IPS-NIHi7 (cell line): ENCODE results near the gene ZNF26.
"Not testable (repeated sequence)": the region's sequence is repeated elsewhere in the genome, so short reads cannot be mapped to it uniquely, and the experiment has no call there.

Experiments used
- DNase-seq: peaks from one replicate; pipeline ENCODE4 v3.0.0; 2012; ENCODE audit warnings: mixed read lengths; ENCODE audit errors: extremely low spot score

Gene ZNF26

DNA sequence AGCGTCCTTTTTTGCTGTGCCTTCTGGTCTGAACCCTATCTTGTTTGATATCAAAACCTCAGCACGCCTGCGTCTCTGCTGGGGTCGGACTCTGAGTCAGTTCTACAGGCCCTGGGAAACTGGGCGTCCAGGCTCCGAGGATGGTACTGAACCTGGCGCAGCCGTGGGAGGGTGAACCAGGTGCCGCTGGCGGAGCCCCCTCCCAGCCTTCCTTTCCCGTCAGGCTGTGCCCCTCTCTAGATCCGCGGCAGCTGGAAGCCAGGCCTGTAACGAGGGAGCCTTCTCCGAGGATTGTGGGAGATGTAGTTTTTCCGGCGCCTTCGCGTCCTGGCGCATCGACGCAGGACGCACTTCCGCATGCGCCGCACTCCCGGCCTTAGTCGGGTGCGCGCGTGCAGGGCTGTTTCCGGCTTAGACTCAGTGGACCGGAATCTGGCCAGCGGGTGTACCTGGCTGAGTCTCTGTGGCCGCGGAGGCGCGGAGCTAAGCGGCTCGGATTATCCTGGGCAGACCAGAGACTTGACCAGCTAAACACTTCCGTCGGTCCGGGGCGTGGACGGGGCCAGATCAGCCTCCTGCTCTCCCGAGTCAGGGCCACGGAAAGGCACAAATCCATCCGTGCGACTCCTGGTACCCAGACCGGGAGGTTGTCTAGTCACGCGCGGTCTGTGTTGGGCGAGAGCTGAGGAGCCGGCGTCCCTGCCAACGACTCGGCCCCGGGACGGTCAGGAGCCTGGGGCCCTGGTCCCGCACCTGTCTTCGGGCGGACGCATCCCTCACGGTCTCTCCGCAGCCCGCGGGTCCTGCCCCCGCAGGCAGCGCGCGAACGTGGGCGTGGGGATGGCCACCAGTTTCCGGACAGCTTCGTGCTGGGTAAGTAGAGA, at the start of gene ZNF26:
Gene ZNF26, plus strand, starts transcription at position 367 of the 884 bp plus-strand sequence. Its CDS starts 474 bp downstream, at position 841.
- DNase-seq: peak; percentile 99

DNA sequence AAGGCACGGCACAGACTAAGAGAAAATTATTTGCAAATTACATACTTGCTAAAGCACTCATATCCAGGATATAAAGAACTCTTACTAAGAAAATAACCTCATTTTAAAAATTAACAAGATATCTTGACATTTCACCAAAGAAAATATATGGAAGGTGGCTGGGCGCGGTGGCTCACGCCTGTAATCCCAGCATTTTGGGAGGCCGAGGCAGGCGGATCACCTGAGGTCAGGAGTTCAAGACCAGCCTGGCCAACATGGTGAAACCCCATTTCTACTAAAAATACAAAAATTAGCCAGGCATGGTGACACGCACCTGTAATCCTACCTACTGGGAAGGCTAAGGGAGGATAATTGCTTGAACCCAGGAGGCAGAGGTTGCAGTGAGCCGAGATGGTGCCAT, 49.2 kb upstream of the ZNF26 start:
- not testable (repeated sequence) for DNase-seq

GRCh38 chr12:132937476-132937875, 48.7 kb upstream of the ZNF26 start:
- no peak for DNase-seq

- not testable (repeated sequence) for DNase-seq
Measured at GRCh38 chr12:132938807-132939206, 47.4 kb upstream of the ZNF26 start.

- DNase-seq: no peak
Measured at GRCh38 chr12:132940071-132940719, 46.0 kb upstream of the ZNF26 start.

DNA sequence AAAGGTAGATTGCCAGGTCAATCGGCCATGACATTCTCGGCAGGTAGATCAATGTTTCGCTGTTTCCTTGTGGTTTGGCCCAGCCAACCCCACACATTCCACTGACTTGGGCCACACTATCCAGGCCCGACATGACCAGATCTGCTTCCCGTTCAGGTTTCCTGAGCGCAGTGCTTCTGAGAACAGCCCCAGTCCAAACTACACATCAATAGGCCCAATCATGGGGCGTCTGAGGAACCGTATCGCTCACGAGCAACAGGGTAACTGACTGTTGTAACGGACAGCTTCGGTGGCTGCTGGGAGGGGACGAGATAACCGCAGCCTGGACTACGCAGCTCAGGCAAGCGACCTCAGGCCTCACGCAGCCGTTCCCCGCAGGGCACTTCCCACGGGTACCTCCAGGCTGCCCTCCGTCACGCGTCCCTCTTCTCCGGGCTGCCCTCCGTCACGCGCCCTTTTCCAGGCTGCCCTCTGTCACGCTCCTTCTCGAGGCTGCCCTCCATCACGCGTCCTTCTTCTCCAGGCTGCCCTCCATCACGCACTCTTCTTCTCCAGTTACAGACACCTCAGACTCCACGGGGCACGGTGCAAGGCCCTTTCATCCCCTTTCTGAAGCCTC, 44.7 kb upstream of the ZNF26 start:
- DNase-seq: no peak

GRCh38 chr12:132942611-132943010, 43.6 kb upstream of the ZNF26 start:
- no peak for DNase-seq

GRCh38 chr12:132945806-132946205, 40.4 kb upstream of the ZNF26 start:
- DNase-seq: no peak

- no peak for DNase-seq
Measured at GRCh38 chr12:132946246-132946820, 39.8 kb upstream of the ZNF26 start.

DNA sequence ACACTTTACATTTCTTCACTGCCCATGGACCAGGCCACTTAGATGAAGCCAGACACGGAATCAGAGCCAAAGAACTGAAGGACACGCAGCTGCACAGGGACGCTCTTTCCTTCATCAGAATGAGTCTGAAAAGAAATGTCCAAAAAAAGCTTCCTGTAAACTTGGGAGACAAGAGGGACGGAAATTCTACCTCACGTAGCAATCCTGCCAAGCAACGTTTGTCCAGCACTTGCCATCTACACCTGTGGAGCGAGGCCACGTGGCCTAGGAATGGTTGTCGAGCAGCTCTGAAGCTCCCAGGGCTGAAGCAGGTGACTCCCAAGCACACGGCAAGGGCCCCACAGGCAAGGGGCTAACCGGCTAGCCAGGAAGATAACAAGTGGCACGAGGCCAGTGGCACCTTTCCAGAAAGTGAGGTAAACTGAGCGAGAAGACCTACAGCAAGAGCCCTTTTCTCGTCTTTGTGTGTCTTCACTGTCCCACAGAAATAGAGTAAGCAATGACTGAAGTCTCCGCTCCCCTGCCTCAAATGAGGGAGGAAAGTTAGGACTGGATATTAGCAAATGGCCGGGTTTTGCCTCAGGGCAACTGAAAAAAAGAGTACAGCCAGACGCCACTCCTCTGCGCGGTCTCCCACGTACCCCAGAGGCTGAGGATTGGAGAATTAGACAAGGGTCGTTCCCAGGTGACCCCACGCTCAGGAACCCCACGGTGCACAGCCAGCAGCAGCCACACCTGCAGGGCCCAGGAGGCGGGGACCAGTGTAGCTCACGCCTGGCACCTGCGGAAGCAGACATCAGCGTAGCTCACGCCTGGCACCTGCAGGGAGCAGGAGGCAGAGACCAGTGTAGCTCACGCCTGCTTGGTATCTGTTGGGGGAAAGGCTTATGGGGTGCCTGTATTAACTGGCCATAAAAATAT, 37.8 kb upstream of the ZNF26 start:
- DNase-seq: no peak

- no peak for DNase-seq
Measured at GRCh38 chr12:132949936-132950837, 36.0 kb upstream of the ZNF26 start.

GRCh38 chr12:132950844-132951535, 35.2 kb upstream of the ZNF26 start:
- DNase-seq: no peak

GRCh38 chr12:132951649-132952048, 34.5 kb upstream of the ZNF26 start:
- no peak for DNase-seq

GRCh38 chr12:132952371-132953162, 33.6 kb upstream of the ZNF26 start:
- no peak for DNase-seq

- DNase-seq: no peak
Measured at GRCh38 chr12:132953163-132953425, 33.1 kb upstream of the ZNF26 start.

DNA sequence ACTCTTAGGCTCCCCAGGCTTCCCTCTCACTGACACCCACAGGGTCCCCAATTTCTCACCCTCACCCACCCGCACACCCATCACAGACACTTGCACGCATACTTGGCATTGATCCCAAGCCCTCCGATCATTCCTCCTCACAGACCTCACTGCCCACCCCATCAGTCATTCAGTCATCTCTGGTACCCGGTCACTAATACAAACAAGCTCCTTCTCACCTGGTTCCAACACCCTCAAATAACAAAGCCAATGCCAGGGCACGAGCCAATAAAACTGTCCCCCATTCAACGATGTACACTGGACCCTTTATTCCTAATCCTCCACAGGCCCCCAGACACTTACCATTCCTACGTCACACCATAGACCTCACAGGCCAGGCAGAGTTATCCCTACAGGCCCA, 32.4 kb upstream of the ZNF26 start:
- no peak for DNase-seq

DNA sequence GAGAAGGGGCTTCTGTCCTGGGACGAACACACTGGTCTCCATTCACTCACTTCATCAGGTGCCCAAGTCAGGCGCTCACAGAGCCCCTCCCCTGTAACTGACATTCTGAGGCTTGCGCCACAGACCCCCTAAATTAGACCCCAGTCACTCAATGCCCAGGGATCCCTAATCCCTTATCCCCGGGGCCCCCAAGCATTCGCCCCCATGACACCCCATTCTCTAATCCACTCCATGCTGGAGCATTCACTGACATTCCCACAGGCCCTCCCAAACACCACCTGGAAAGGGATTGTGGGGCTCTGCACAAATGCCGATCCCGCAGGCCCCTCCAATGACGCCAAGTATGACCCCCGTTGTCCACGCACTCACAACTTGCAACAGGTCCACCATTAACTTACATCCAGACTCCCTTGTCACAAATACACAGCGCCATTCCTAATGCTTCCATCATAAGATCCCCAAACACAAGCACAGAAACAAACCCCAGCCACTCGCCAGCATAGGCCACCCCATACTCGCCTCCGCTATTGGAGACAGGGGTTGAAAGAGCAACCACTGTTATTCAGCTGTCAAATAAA, 31.6 kb upstream of the ZNF26 start:
- DNase-seq: no peak
